BJ (cell line): ENCODE results near the gene PURA. TPM values are rescaled to one million over a fixed set of nuclear protein-coding genes. Genes with fewer than 3 reads are reported as not detected.

Source experiments
- CTCF ChIA-PET: fragments of 350-600 bp; formaldehyde crosslinking; extraction: SDS; loops from one replicate; lab custom pipeline; 2021; ENCODE audit warnings: antibody characterized with exemption, inconsistent platforms; lab: Yijun Ruan, JAX
- POLR2A ChIA-PET: fragments of 300-600 bp; sonication (Branson Sonifier 250); formaldehyde crosslinking; extraction: SDS; loops from one replicate; lab custom pipeline; 2021; ENCODE audit warnings: antibody characterized with exemption; lab: Charles Lee
- DNase-seq: peaks from one replicate; pipeline ENCODE4 v3.0.0-alpha.2; 2011; ENCODE audit warnings: low read depth
- H3K27me3 ChIP-seq: 2 replicates; pipeline ENCODE4 v1.6.0; 2011; ENCODE audit warnings: low read length; ENCODE audit not compliant: control insufficient read depth, insufficient read depth
- H3K36me3 ChIP-seq: 2 replicates; pipeline ENCODE4 v1.5.1; 2011; ENCODE audit warnings: low read length; ENCODE audit not compliant: control insufficient read depth, insufficient read depth
- H3K4me3 ChIP-seq: 2 replicates; pipeline ENCODE4 v1.5.1; 2011; ENCODE audit warnings: low read depth, mild to moderate bottlenecking, control low read depth, low read length
- CTCF ChIP-seq: IDR thresholded peaks from 2 replicates; pipeline ENCODE4 v1.5.1; 2011; ENCODE audit warnings: low read depth, mild to moderate bottlenecking, control low read depth, inconsistent platforms, low read length, moderate library complexity; ENCODE audit not compliant: insufficient read depth
- polyA minus RNA-seq: library from RNA; depleted of rRNA, polyadenylated mRNA; stranded (reverse); fragments of >200 nt; gene quantifications from 2 replicates; pipeline ENCODE4 v1.2.3, GENCODE V29; 2011; rRNA and poly(A)+ RNA removed
- polyA plus RNA-seq: library from polyadenylated mRNA; depleted of rRNA; stranded (reverse); fragments of >200 nt; gene quantifications from 2 replicates; pipeline ENCODE4 v1.2.3, GENCODE V29; 2011; rRNA removed

PURA gene
- 5.2 and 6.7 TPM in 2 replicates for polyA plus RNA-seq
- 11.7 and 17.6 TPM in 2 replicates for polyA minus RNA-seq

GRCh38 chr5:140113699-140114263 lies at the start of gene PURA:
Gene PURA, plus strand, starts transcription at chr5:140114109. Its CDS starts 73 bp downstream, at chr5:140114182.
- H3K27me3 ChIP-seq = no peaks in the 10 kb centered on the region
- TF ChIP-seq CTCF = no peak
- POLR2A ChIA-PET = interaction anchor here (0.7 kb wide), 1 partner anchor 1481 kb away, joined by 5 read pairs; no protein-coding TSS in a partner anchor
- peak within 1 kb of the TSS; percentile 88 for H3K4me3 ChIP-seq
- CTCF ChIA-PET = interaction anchor here (1.2 to 12.5 kb wide), 3 partner anchors 19 to 40 kb away, joined by 3 to 118 read pairs (median 4); no protein-coding TSS in a partner anchor
- DNase-seq = peak; percentile 48
- peaks cover 3% of the 10 kb centered on the region; the same call in 1 of the 2 replicates for H3K36me3 ChIP-seq

- ChIA-PET POLR2A (no interaction called here), CTCF (interaction anchor here (0.5 to 7.1 kb wide), 11 partner anchors 8 to 321 kb away, joined by 3 to 106 read pairs (median 4); partner anchors contain the start of gene CYSTM1)
- Histone ChIP-seq H3K36me3 (no peaks in the 10 kb centered on the region), H3K4me3 (no peak overlapping the region), H3K27me3 (peaks cover 3% of the 10 kb centered on the region)
- no peak for DNase-seq
- TF ChIP-seq CTCF = no peak
These were observed 41.1 kb upstream of the PURA start for GRCh38 chr5:140072812-140073211.

- CTCF ChIA-PET = interaction anchor here (0.5 to 7.1 kb wide), 11 partner anchors 9 to 321 kb away, joined by 3 to 106 read pairs (median 4); partner anchors contain the start of genes CYSTM1 and PURA
These were observed 40.6 kb upstream of the PURA start for GRCh38 chr5:140073296-140073695.

GRCh38 chr5:140075371-140075770 lies 38.5 kb upstream of the PURA start:
- DNase-seq = peak; percentile 4
- CTCF ChIA-PET = interaction anchor here (1.0 to 7.1 kb wide), 5 partner anchors 32 to 87 kb away, joined by 3 to 106 read pairs (median 6); no protein-coding TSS in a partner anchor

More at GRCh38 chr5:140073296-140073695, 40.6 kb upstream of the PURA start:
- Histone ChIP-seq H3K36me3 (no peaks in the 10 kb centered on the region), H3K4me3 (no peak overlapping the region), H3K27me3 (peaks cover 3% of the 10 kb centered on the region)
- DNase-seq = no peak
- TF ChIP-seq CTCF = 0 out of 2 replicates have a peak, but pooled peaks have one; percentile 32
- POLR2A ChIA-PET = interaction anchor here (0.6 kb wide), 1 partner anchor 81 kb away, joined by 3 read pairs; no protein-coding TSS in a partner anchor

More at GRCh38 chr5:140075371-140075770, 38.5 kb upstream of the PURA start:
- no peak for TF ChIP-seq CTCF
- no peaks in the 10 kb centered on the region for H3K36me3 ChIP-seq
- POLR2A ChIA-PET = interaction anchor here (0.7 kb wide), 1 partner anchor 21 kb away, joined by 4 read pairs; no protein-coding TSS in a partner anchor
- H3K4me3 ChIP-seq = no peak overlapping the region
- peaks cover 1% of the 10 kb centered on the region; the same call in 1 of the 2 replicates for H3K27me3 ChIP-seq
